Hematopoietic multipotent progenitor cell treated with erythropoietin and hydrocortisone succinate and interleukin-3 and kit ligand, for 8 days (in vitro differentiated cells): ENCODE measurements around the gene YBX1.

ENCODE experiments used
- DNase-seq: peaks from one replicate; pipeline ENCODE4 v3.0.0-alpha.2; 2015

The YBX1 gene

GRCh38 chr1:42735477-42736105 lies 53.4 kb downstream of the YBX1 start:
- no peak for DNase-seq

GRCh38 chr1:42736152-42736551 lies 53.9 kb downstream of the YBX1 start:
- peak; percentile 50 for DNase-seq

DNA sequence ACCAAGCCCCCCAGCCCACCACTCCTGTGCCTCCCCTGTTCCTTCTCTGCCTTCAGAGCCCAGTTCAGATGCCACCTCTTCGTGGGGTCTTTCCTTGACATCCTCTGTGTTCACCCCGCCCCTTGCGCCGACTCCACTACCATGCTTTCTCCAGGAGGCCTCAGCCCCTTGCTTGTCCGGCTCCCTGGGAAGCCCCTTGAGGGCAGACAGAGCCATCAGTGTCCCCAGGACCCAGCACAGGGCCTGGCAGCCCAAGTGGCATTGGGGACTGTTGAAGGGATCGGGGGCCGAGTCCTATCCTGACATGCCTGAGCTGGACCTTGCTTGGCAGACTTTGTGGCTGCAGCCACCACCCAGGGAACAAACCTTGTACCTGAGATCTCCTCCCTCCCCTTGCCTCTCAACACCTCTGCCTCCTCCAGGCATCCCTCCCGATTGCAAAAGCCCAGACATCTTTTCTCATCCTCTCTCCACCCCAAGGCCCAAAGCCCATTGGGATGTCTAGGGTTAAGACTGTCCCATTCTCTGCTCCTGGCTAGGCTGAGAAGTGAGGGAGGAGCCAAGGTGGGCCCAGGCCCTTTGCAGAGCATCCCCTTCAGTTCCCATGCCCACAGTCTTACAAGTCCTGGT lies 54.5 kb downstream of the YBX1 start:
- no peak for DNase-seq

DNA sequence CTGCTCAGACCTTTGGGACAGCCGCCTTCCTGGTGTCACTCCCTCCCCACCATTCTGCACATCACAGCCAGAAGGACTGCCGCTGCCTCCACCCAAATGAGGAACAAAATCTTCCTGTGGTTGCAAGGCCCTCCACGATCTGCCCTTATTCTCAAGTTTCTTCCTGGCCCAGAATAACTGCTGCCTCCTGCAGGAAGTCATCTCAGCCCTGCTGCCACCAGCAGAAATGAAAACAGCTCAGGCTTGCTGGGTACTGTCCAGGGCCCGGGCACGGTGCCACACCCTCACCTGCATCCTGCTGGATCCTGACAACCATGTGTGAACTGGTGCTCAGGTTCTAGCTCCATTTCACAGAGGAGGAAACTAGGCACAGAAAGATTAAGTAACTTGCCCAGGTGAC lies 55.0 kb downstream of the YBX1 start:
- DNase-seq = no peak

DNA sequence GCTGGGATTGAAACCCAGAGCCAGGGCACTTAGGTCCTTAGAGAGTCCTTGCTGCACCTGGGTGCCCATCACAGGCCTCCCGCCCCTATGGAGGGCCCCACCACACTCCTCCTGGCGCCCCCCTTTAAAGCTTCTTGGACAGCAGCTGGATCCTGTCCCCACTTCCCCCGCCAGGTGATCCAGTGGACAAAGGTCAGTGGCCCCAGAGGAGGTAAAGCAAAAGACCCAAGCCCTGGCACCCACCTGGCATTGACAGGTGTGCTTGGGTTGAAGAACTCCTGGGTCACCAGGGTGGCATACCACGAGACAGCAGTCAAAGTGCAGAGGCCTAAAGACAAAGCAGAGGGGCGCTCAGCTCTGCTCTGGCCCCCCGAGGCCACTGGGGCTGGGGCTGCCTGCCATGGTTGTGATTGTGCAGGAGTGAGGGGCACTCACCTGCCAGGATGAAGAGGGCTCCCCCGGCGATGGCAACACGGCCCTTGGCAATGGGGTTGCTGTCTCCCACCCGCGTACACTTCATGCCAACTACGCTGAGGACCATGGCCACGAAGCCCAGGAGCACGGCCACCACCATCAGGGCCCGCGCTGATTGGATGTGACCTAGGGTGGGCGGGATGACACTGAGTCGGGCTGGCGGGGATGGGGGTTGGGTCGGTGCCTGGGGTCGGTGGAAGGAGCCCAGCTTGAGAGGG lies 55.9 kb downstream of the YBX1 start:
- DNase-seq = no peak

GRCh38 chr1:42738678-42739226 lies 56.5 kb downstream of the YBX1 start:
- no peak for DNase-seq

- DNase-seq = no peak
Measured at GRCh38 chr1:42739753-42740700, 57.8 kb downstream of the YBX1 start, which contains the start of gene CLDN19. Gene CLDN19, minus strand, starts transcription at chr1:42740236. Its CDS starts 173 bp downstream, at chr1:42740063.

GRCh38 chr1:42740851-42741580 lies 58.8 kb downstream of the YBX1 start:
- no peak for DNase-seq

DNA sequence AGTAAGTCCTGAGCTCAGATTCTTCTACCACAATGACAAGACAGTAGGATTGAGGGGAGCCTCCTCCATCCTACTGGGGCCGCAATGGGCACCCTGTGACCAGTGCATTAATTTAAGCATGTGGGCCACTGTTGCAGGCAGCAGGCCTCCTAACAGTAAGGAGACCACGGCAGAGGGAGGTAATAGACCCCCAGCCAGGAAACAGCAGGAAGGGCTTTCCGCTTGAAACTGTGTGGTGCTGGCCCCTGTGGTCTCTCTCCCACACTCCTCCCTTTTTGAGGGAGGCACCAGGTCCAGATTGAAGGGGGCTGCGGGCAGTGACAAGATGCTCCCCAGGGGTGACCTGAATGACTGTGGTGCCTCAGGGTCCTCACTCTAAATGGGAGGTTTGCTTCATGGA lies 59.5 kb downstream of the YBX1 start:
- DNase-seq = no peak

GRCh38 chr1:42742141-42742540 lies 59.9 kb downstream of the YBX1 start:
- DNase-seq = no peak

DNA sequence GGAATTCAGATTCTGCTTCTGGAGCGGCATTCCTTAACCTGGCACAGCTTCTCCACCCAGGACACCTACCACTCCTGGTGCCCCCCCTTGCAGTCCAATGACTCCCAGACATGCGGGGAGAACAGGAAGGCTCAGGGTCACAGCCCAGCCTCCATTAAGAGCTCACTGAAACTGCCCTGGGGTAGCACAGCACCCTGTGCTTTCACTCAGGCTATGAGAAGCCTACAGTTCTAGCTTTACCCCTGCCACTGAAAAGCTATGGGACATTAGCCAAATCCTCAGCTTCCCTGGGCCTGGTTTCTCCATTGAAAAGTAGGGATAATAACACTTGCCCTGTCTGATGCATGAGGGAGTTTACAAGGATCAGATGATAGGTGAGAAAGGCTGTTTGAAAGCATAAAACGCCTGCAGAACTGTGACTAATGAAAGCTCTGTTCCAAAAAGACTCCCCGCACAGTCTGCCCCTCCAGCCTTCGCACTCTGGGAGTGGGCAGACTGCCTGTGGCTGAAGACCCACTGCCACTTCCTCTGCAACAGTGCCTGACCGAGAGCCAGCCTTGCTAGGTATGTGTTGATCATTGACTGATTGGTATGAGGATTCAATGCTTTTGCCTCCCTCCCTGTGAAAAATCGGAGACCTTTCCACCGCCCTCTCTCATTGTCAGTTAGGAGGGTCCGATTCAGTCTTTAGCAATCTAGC lies 60.5 kb downstream of the YBX1 start:
- no peak for DNase-seq

DNA sequence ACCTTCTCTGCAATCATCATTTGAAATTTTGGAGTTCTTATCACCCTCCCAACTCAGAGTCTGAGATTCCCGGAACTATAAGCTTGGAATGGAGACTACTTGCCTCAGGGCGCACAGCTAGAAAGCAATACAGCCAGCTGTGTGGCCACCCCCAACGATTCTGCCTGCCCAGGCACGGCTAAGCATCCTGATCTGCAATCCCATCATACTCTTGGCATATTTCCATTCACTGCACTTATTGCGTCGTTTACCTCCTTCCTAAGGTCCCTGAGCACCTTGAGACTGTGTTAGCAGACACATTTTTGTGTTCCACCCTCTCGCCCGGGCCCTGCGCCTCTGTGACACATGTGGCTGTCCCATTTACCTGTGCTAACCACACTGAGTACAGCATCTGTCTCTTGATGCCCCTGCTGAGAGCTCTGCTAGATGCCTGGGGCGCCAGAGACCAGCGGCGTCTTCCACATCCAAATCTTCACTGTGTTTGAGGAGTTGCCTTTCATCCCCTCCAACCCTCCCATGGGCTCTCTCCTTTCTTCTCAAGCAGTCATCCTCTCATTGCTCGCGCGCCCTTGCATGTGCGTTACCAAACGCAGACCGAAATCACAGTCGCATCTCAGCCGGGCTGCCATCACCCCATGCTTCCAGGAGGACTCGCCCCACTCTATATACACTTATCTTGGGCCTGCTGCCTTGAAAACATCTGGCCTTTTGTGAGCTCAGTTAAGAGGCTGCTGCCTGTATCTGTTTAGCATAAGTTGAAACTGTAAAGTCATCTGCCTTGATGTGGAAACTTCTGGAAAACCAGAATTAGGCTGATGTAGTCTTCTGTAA lies 61.3 kb downstream of the YBX1 start:
- no peak for DNase-seq

GRCh38 chr1:42744148-42744413 lies 61.9 kb downstream of the YBX1 start:
- DNase-seq = no peak

DNA sequence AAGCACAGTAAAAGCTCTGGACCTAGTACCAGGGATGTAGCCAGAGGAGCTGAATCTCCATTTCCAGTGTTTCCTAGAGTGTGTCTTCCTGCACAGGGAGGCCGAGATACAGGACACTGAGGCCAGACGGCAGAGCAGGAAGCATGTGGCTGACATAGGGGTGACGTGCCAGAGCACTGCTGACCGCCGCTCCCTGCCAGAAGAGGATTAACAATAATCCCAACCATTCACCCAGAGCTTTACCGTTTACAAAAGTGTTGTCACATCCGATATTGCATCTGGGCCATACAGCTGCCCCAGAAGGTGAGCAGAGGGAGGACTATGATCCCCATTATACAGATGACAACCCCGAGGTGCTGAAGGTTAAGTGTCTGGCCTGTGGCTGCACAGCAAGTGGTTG lies 63.6 kb downstream of the YBX1 start:
- no peak for DNase-seq

- DNase-seq = no peak
Measured at GRCh38 chr1:42746436-42747105, 64.4 kb downstream of the YBX1 start.

DNA sequence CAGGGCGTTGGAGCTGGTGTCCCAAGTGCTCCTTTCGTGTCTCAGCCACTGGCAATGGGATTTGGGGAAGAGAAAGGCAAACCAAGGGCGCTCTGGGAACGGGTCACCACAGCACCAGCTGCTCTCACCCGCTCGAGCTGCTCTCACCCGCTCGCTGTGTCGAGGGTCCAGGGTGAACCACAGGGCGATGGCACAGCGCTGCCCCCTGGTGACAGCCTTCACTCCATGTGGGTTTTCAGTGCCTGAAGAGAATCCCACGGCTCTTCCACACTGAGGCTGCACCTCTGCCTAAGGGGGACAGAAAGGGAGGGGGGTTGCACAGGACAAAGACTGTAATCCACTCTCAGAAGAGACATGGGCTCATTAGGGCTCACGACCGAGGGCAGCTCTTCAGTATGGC lies 64.9 kb downstream of the YBX1 start:
- peak; percentile 33 for DNase-seq

GRCh38 chr1:42748021-42748420 lies 65.8 kb downstream of the YBX1 start:
- no peak for DNase-seq

DNA sequence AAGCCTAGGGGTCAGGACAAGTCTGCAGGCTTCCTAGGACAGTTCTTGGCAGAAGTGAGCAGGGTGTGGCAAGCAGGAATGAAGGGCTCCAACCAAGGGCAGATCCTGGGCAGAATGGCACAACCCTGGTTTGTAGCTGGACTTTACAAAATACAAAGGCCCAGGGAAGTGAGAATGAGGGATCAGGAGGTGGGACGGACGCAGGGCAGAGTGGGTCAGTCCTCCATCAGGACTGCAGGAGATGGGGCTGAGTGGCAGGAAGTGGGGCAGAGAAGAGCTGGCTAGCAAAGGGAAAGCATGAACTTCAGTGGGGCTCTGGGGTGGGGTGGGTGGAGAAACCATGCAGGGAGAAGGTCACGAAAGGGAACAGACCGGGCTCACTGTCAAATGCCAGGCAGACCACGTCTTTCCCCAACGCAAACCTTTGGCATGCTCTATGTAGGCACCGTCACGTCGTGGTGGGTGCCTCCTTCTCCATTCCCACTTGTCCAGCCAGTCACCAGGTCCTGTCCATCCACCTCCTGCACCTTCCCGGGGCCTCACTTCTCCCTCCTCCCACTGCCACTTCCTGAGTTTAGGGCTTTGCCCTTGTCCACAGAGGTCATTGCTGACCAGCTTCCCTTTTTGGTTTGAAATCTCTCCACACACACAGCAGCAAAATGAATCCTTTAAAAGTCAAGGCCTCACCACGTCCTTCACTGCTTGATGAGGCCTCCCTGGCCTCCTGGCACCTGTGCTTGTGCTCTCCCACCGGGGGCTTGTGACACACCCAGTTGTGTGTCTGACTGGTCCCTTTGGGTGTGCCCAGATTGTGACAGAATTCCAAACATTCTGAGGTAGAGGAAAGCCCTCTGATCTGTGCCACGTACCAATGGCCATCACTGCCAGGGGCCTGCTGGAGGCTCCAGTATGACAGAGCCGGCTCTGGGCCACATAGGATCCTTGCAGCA lies 66.5 kb downstream of the YBX1 start:
- no peak for DNase-seq

- DNase-seq = no peak
Measured at GRCh38 chr1:42750041-42750440, 67.8 kb downstream of the YBX1 start.
